Thoracic aorta (tissue), 2 donors: ENCODE measurements around the gene SEMA4C. TPM values are rescaled to one million over a fixed set of nuclear protein-coding genes. Genes with fewer than 3 reads are reported as not detected.
"Not testable (repeated sequence)": the region's sequence is repeated elsewhere in the genome, so short reads cannot be mapped to it uniquely, and the experiment has no call there.

Experiments
- ATAC-seq: fragments of 150-250 bp; one replicate; pipeline ENCODE4 v1.8.0; 2017; ENCODE audit warnings: low read depth; ENCODE audit not compliant: insufficient number of reproducible peaks, low FRiP score
- DNase-seq: peaks from one replicate; pipeline ENCODE4 v3.0.0-alpha.2; 2020; ENCODE audit warnings: low spot score
- H3K27ac ChIP-seq, 2 donors: fragments of 200-600 bp; sonication (generic); 1 replicate in 1 of 2; 2 replicates in 1 of 2; pipeline ENCODE4 v1.5.1; 2016; ENCODE audit warnings: mild to moderate bottlenecking in 2 of 2, moderate library complexity in 2 of 2
- H3K27me3 ChIP-seq: fragments of 200-600 bp; sonication (generic); replicated peaks from 2 replicates; pipeline ENCODE4 v1.6.0; 2016; ENCODE audit warnings: mild to moderate bottlenecking; ENCODE audit not compliant: insufficient read depth
- H3K36me3 ChIP-seq: fragments of 200-600 bp; sonication (generic); one replicate; pipeline ENCODE4 v1.5.1; 2016
- H3K4me1 ChIP-seq, 2 donors: fragments of 200-600 bp; sonication (generic); 1 replicate in 1 of 2; 2 replicates in 1 of 2; pipeline versions ENCODE4 v1.5.1 to v1.6.0; 2016; ENCODE audit warnings: low read depth in 2 of 2, mild to moderate bottlenecking in 1 of 2; ENCODE audit not compliant: control insufficient read depth in 1 of 2
- H3K4me3 ChIP-seq: fragments of 200-600 bp; sonication (generic); 2 replicates; pipeline ENCODE4 v1.5.1; 2016; ENCODE audit warnings: mild to moderate bottlenecking
- H3K9me3 ChIP-seq: fragments of 200-600 bp; sonication (generic); 2 replicates; pipeline ENCODE4 v1.5.1; 2016
- CTCF ChIP-seq: fragments of 200-600 bp; sonication (generic); IDR thresholded peaks from one replicate; pipeline ENCODE4 v1.5.1; 2019; ENCODE audit warnings: antibody characterized with exemption
- total RNA-seq, 2 donors: library from RNA; depleted of rRNA; stranded (reverse); fragments of >200 nt; gene quantifications; one replicate each; pipeline versions ENCODE4 v1.1.0 to v1.2.3, GENCODE V29; 2016

SEMA4C gene
- total RNA-seq, 2 donors from 2014 or later, result 44.1 to 66.3 TPM

- Histone ChIP-seq H3K27me3 (no peaks in the 10 kb centered on the region), H3K36me3 (no peaks in the 10 kb centered on the region), H3K27ac (peak overlapping the region; percentile 67 to 74), H3K4me1 (peaks cover 33 to 71% of the 10 kb centered on the region in 2 donors), H3K4me3 (no peak overlapping the region), H3K9me3 (no peaks in the 10 kb centered on the region)
- DNase-seq, result no peak
- TF ChIP-seq CTCF, result no peak
- peak; percentile 67 for ATAC-seq
Measured at GRCh38 chr2:96891591-96892333, 21.9 kb upstream of the SEMA4C start.

GRCh38 chr2:96890726-96891385 lies 21.0 kb upstream of the SEMA4C start:
- Histone ChIP-seq H3K4me3 (no peak overlapping the region), H3K27ac (peak overlapping the region; percentile 67 to 74), H3K4me1 (peaks cover 33 to 74% of the 10 kb centered on the region in 2 donors), H3K27me3 (no peaks in the 10 kb centered on the region), H3K9me3 (no peaks in the 10 kb centered on the region), H3K36me3 (no peaks in the 10 kb centered on the region)
- ATAC-seq (no peak), DNase-seq (no peak)
- TF ChIP-seq CTCF, result no peak

GRCh38 chr2:96890252-96890651 lies 20.4 kb upstream of the SEMA4C start:
- no peak for DNase-seq
- no peak for ATAC-seq
- no peak for TF ChIP-seq CTCF
- H3K36me3 ChIP-seq, result no peaks in the 10 kb centered on the region
- no peaks in the 10 kb centered on the region for H3K27me3 ChIP-seq
- H3K9me3 ChIP-seq, result no peaks in the 10 kb centered on the region
- peak overlapping the region; percentile 67 to 74 for H3K27ac ChIP-seq
- H3K4me1 ChIP-seq, result peaks cover 33 to 69% of the 10 kb centered on the region in 2 donors
- H3K4me3 ChIP-seq, result no peak overlapping the region

DNA sequence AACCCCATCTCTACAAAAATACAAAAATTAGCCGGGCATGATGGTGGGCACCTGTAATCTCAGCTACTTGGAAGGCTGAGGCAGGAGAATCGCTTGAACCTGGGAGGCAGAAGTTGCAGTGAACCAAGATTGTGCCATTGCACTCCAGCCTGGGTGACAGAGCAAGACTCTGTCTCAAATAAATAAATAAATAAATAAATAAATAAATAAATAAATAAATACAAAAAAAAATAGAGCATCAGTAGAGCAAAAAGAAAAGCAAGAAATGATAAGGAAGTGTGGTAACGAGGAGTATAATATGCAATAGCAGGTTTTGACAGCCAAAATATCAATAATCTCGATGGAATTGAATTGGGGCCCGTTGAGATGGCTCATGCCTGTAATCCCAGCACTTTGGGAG lies 19.6 kb upstream of the SEMA4C start:
- H3K9me3 ChIP-seq, H3K27me3 ChIP-seq, DNase-seq, H3K4me3 ChIP-seq, ATAC-seq, H3K36me3 ChIP-seq: not testable (repeated sequence)
- Histone ChIP-seq H3K27ac (peak overlapping the region; percentile 7 to 67), H3K4me1 (peaks cover 33 to 65% of the 10 kb centered on the region in 2 donors)

DNA sequence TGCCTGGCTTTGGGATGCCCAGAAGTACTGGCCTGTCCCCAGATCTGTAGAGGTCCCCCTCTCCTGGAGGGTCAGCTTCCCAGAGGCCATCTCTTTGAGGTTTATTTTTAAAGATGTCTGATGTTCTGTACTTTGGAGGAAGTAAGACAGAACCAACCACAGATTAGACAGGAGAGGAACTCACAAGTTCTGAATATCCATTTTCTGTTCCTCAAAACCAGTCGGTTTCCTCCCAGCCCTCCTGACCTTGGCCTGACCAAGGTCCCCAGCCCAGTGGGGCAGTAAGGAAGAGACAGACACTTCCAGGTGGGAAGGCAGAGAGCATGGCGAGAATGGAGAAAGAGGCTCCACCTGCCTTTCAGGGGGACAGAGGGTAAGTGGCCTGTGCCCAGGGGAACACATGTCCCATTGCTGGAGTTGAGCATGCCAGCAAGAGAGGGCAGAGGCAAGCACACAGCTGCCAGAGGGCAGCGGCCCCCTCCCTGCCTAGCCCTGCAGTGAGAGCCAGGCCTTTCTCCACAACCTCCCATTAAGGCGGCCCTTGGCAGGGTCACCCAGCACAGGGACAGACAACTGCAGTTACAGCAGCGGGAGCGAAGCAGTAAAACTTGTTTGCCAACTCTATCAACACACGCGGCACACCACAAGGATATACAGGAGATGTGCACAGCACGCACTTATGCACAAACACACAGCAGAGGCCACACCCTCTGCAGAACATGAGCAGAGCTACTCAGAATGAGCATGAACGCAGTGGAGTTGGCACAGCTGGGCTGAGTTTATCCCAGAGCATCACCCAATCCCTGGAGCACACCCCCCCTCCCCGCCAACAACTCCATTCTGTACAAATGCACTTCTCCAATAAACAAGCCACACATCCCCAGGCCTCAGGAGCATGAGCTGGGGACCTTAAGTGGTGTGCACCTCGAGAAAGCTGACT lies 18.5 kb upstream of the SEMA4C start:
- H3K4me3 ChIP-seq, result peak overlapping the region; percentile 39
- peaks cover 33 to 65% of the 10 kb centered on the region in 2 donors for H3K4me1 ChIP-seq
- H3K27me3 ChIP-seq, result no peaks in the 10 kb centered on the region
- DNase-seq, result no peak
- peak overlapping the region; percentile 83 to 84 for H3K27ac ChIP-seq
- H3K9me3 ChIP-seq, result no peaks in the 10 kb centered on the region
- no peaks in the 10 kb centered on the region for H3K36me3 ChIP-seq
- TF ChIP-seq CTCF, result no peak
- no peak for ATAC-seq
